K562 (cell line): ENCODE measurements around the gene ANHX. TPM values are rescaled to one million over a fixed set of nuclear protein-coding genes. Genes with fewer than 3 reads are reported as not detected.

Experiments used
- BACH1 ChIP-seq: fragments of 200-800 bp; sonication (Bioruptor generic); IDR thresholded peaks from 2 replicates; pipeline ENCODE4 v1.6.1; 2016; ENCODE audit warnings: missing genetic modification characterization, missing compliant biosample characterization
- E2F3 ChIP-seq: fragments of 250-450 bp; sonication (Bioruptor Pico); IDR thresholded peaks from 2 replicates; pipeline ENCODE4 v1.4.0; 2020; ENCODE audit warnings: mild to moderate bottlenecking
- GATAD2B ChIP-seq: fragments of 450-650 bp; IDR thresholded peaks from 2 replicates; pipeline ENCODE4 v1.6.1; 2017; ENCODE audit warnings: mild to moderate bottlenecking, borderline replicate concordance
- HBP1 ChIP-seq: fragments of 450-650 bp; formaldehyde crosslinking; IDR thresholded peaks from 2 replicates; pipeline ENCODE4 v1.4.0; 2022; ENCODE audit warnings: missing genetic modification characterization
- MLX ChIP-seq, 2 experiments: fragments of 450-650 bp in 1 of 2; sonication (generic) in 1 of 2; formaldehyde crosslinking; conservative IDR thresholded peaks; 2 replicates each; pipeline versions ENCODE4 v1.4.0 to v1.8.1; 2020 to 2022; ENCODE audit warnings: mild to moderate bottlenecking in 1 of 2, missing genetic modification reagents in 1 of 2
- POLR2A ChIP-seq: fragments of 450-650 bp; conservative IDR thresholded peaks from 2 replicates; pipeline ENCODE4 v1.6.1; 2016
- USF1 ChIP-seq: sonication (generic); formaldehyde crosslinking; IDR thresholded peaks from 2 replicates; pipeline ENCODE4 v1.9.0; 2022; ENCODE audit warnings: mild to moderate bottlenecking, missing genetic modification reagents
- ZBTB40 ChIP-seq, 2 experiments: fragments of 450-650 bp in 1 of 2; sonication (generic) in 1 of 2; formaldehyde crosslinking in 1 of 2; IDR thresholded peaks; 2 replicates each; pipeline versions ENCODE4 v1.7.1 to v1.9.0; 2016 to 2022; ENCODE audit warnings: inconsistent platforms in 1 of 2, mild to moderate bottlenecking in 1 of 2, missing genetic modification reagents in 1 of 2
- polyA plus RNA-seq, 8 experiments: library from polyadenylated mRNA; depleted of rRNA in 4 of 8; stranded (reverse) in 5 of 8; unstranded in 3 of 8; fragments of >200 nt; fragmentation: Nextera tagmentation in 2 of 8; fragmentation: Illumina TruSeq in 1 of 8; extraction: Ambion mirVana in 2 of 8; extraction: Trizol in 1 of 8; gene quantifications; 2 replicates each; pipeline versions ENCODE4 v1.2.1 to v1.2.3, GENCODE V29; 2011 to 2014; ENCODE audit warnings: inconsistent platforms in 1 of 8, missing spikeins in 1 of 8
- total RNA-seq, 7 experiments: library from RNA; depleted of rRNA in 6 of 7; stranded (reverse); fragments of >200 nt in 6 of 7; fragmentation: Illumina TruSeq in 2 of 7; extraction: Trizol in 2 of 7; gene quantifications; 2 replicates each; pipeline versions ENCODE4 v1.2.1 to v1.2.3, GENCODE V29; 2011 to 2021; ENCODE audit warnings: low replicate concordance in 1 of 7
- TF ChIP-seq, protein P1 (sequence below): fragments of 450-650 bp; IDR thresholded peaks from 2 replicates; pipeline ENCODE4 v1.7.0; 2016; ENCODE audit warnings: borderline replicate concordance

The ANHX gene
- total and polyA plus RNA-seq, 9 of the 15 experiments (the other 6 are each of a cell fraction or from before 2014, with no cell fraction given), result not detected

DNA sequence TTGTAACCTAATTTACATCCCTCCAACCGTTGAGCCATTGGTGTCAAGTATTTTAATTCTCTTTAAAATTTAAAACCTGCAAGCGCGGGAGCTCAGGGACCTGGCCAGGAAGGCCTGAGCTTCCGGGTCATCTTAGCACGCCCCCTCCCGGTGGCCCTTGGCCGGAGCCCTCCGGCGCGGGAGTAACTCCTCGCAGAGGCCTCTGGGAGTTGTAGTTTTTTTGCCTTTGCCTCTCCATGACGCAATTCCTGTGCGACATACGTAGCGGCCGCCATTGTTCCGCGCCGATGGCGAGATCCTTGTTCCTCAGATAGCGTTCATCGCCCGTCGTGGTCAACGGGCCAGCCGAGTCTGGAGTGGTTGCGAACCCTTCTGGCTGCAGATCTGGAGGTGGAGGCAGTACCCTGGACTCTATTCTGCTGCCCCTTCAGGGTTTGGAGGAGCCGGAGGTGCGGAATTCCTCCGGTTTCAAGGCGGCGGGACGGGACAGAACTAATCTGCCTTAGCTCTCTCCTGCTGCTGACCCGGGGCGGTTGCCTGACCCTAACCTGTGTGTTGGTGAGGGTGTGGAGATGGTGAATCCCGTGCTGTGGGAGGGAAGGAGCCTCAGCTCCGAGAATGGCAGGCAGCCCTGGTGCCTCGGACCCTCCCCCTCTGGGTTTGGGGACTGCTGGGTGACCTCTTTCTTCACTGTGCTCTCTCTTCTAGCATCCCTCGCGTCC lies 54.3 kb downstream of the ANHX start, which contains the start of gene ZNF268 (continued):
- TF ChIP-seq HBP1 (no peak), ZBTB40 (IDR thresholded peaks at IDR 0.05) (peak; percentile 91), ZBTB40 (CRISPR knock-in tag; IDR thresholded peaks at IDR 0.05) (no peak), POLR2A (peak; percentile 84), USF1 (CRISPR knock-in tag) (no peak), BACH1 (peak; percentile 42; the same call in 1 of the 2 replicates), MLX (CRISPR knock-in tag; conservative IDR thresholded peaks at IDR 0.05) (0 out of 4 replicates have a peak, but pooled peaks of 1 of the 2 experiments have one; percentile 29), GATAD2B (peak; percentile 49; the same call in 1 of the 2 replicates), E2F3 (peak; percentile 38; the same call in 1 of the 2 replicates)
- TF ChIP-seq, protein P1, sequence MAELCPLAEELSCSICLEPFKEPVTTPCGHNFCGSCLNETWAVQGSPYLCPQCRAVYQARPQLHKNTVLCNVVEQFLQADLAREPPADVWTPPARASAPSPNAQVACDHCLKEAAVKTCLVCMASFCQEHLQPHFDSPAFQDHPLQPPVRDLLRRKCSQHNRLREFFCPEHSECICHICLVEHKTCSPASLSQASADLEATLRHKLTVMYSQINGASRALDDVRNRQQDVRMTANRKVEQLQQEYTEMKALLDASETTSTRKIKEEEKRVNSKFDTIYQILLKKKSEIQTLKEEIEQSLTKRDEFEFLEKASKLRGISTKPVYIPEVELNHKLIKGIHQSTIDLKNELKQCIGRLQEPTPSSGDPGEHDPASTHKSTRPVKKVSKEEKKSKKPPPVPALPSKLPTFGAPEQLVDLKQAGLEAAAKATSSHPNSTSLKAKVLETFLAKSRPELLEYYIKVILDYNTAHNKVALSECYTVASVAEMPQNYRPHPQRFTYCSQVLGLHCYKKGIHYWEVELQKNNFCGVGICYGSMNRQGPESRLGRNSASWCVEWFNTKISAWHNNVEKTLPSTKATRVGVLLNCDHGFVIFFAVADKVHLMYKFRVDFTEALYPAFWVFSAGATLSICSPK, result no peak
